Stimulated activated CD4-positive, alpha-beta T cell treated with anti-CD3 and anti-CD28 coated beads, Interleukin-4, amount 100 ng/mL, for 4 hours (primary cell): ENCODE results near the gene MLXIP.

Source experiments
- DNase-seq, 2 experiments: peaks; one replicate each; pipeline ENCODE4 v3.0.0-alpha.2; 2020

Gene MLXIP

DNA sequence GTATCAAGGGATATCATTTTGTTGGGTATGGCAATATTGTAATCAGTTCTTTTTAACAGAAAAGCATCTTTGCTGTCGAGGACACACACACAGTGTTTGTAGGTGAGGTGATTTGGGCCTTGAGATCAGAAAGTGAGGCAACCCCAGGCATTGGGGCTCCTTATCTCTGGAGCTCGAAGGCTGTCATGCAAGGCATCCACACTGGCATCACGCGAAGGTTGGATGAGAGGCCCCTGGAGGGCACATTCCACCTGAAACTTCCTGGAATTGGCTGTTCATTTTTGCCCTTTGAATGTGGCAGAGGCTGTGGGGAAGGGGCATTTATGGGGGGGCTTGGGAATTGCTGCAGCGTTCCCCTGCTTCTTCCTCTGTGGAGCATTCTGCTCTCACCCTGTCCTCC is 49.9 kb downstream of the MLXIP start:
- DNase-seq: no peak

DNA sequence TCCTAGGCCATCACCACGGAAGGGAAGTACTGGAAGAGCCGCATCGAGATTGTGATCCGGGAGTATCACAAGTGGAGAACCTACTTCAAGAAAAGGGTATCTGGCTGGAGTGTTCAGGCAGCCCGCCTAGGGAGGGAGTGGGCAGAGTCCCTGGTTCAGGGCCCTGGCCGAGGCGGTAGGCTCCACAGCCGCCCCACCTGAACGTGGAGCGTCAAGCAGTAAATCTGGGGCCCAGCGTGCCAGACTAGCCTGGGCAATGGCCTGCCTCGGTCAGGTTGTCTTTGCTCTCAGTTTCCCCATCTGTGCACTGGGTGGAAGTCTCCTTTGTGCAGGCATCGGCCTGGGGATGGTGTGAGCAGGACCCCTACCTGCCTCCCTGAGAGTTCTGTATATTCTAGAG is 50.6 kb downstream of the MLXIP start:
- no peak for DNase-seq

DNA sequence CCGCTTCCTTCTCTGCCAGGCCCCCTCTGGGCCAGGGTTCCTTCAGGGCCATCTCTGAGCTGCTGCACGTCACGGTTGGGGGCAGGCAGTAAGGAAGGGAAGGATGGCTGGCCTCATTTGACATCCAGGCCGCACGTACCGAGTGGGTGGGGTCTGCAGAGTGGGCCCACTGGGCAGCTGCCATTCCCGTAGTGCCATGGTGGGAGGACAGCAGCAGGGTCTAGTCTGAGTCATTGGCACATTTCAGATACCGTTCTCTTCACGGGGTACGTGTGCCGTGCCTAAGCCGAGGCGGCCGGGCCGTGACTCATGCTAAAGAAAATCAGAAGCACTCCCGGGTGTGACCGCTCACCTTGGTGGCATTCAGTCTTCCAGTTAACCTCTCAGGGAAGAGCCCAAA is 51.6 kb downstream of the MLXIP start:
- DNase-seq: no peak

DNA sequence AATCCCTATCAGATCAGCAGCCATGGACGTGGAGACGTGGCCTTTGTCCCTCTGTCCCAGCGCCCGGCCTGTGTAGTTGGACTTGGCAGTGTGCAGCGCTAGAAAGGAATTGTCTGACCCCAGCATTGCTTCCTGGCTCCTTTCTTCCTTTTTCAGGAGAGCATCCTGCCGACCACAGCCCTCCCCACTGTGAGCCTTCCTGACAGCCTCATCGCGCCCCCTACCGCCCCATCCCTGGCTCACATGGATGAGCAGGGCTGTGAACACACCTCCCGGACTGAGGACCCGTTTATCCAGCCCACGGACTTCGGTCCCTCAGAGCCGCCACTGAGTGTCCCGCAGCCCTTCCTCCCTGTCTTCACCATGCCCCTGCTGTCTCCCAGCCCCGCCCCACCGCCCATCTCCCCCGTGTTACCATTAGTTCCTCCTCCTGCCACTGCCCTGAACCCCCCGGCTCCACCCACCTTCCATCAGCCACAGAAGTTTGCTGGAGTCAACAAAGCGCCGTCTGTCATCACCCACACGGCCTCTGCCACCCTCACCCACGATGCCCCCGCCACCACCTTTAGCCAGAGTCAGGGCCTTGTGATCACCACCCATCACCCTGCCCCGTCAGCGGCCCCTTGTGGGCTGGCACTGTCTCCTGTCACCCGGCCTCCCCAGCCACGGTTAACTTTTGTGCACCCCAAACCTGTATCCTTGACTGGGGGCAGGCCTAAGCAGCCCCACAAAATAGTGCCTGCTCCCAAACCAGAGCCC is 54.8 kb downstream of the MLXIP start:
- DNase-seq: no peak

DNA sequence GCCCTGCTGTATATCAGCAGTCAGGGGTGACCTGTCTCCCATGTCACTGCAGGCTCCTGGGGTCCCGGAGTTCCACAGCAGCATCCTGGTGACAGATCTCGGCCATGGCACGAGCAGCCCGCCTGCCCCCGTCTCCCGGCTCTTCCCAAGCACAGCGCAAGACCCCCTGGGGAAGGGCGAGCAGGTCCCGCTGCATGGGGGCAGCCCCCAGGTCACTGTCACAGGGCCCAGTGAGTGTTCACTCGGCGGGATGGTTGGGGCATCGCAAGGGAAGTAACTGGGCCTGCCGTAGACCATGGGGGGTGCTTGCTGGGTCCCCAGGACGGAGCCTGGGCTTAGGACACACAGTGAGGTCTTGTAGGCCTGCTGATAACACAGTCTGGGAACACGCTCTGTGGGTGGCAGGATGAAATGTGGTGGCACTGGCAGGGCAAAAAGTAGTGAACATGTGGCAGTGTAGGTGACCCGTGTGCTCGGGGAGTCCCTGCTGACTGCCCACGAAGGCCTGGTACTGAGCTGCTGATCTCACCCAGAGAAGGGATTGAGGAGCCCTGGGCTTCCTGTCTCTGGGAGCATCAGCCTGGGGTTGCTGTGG is 57.0 kb downstream of the MLXIP start:
- no peak for DNase-seq

DNA sequence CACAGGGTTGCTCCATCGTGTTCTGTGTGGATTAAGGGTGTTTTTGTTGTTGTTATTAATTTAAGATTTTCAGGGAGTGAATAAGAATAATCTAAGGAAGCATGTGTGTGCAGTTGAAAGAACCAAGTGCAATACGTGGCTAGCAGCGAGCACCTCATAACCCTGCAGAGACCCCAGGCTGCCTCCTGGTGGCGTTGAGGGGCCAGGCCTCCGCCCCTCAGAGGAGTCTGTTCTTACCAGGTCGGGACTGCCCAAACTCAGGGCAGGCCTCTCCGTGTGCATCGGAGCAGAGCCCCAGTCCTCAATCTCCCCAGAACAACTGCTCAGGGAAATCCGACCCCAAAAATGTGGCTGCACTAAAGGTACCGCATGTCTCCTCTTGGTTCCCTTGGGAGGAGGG is 58.7 kb downstream of the MLXIP start:
- no peak for DNase-seq

DNA sequence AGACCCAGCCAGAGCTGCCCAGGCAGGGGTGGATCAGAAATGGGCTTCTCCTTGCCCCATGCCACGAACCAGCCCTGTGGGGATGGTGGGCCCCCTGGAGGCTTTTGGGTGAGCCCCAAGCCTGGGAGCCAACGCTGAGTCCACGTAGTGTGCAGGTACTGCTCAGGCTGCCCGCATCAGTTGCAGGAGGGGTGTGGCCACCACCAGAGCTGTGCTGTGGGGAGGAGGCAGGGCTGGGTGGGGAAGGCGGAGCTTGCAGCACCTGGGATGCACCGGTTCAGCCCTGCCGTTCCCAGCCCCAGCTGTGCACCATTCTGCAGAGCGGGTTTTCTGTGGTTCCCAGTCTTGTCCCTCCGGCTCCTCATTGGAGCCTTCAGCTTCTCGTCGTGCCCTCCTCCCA is 59.1 kb downstream of the MLXIP start:
- DNase-seq: no peak

DNA sequence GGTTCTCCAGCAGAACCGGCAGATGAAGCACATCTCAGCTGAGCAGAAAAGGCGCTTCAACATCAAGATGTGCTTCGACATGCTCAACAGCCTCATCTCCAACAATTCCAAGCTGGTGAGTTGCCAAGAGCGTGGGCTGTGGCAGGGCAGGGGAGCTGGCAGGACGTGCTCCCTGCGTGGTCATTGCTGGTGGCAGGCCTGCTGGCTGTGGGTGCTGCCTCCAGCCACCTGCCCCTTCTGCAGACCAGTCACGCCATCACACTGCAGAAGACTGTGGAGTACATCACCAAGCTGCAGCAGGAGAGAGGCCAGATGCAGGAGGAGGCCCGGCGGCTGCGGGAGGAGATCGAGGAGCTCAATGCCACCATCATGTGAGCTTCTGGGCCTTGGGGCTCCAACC is 59.6 kb downstream of the MLXIP start:
- no peak for DNase-seq

DNA sequence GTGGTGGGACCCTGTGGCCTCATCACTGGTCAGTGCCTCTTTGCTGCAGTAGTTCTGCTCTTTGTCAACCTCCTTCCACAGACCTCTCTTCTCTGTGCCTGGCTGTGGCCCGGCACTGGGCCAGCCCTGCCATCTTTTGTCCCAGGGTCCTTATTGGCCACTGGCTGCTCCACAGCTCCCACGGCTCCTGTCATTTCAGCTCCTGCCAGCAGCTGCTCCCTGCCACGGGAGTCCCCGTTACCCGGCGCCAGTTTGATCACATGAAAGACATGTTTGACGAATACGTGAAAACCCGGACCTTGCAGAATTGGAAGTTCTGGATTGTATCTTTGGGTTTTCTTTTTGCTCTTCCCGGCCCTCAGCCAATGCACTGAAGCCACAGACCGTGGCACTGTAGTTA is 60.1 kb downstream of the MLXIP start:
- no peak for DNase-seq

DNA sequence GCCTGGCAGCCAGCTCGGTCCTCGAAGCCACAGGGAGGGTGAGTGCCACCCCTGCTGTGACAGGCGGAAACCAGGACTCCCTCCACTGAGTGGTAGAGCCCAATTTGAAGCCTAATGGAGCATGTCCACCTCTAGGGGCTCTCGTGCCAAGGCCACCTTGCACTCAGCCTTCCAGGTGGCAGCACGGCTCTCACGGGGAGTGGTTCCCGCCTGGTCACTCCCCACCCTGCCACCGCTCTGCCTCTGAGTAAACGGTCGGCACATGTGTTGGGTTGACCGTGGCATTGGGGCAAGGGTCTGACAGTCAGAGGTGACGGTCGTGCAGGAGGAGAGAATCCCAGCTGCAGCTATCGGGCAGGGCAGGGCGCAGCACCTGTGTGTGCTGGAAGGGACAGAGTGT is 60.7 kb downstream of the MLXIP start:
- DNase-seq: no peak

DNA sequence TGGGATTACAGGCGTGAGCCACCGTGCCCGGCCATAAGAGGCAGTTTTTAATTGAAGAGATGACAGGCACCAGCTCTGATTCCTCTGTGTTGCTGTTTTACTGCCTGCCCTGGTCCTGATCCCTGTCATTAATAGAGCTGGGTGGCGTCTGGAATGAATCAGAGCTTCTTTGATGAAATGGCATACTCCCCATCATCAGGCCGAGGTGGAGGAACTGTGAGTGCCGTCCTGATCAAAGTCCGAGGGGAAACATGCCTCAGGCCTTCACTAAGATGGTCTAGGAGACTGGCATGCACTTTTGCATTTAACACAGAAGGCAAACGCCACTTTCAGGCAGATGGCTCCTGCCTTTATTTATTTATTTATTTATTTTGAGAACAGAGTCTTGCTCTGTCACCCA is 61.4 kb downstream of the MLXIP start:
- DNase-seq: no peak

DNA sequence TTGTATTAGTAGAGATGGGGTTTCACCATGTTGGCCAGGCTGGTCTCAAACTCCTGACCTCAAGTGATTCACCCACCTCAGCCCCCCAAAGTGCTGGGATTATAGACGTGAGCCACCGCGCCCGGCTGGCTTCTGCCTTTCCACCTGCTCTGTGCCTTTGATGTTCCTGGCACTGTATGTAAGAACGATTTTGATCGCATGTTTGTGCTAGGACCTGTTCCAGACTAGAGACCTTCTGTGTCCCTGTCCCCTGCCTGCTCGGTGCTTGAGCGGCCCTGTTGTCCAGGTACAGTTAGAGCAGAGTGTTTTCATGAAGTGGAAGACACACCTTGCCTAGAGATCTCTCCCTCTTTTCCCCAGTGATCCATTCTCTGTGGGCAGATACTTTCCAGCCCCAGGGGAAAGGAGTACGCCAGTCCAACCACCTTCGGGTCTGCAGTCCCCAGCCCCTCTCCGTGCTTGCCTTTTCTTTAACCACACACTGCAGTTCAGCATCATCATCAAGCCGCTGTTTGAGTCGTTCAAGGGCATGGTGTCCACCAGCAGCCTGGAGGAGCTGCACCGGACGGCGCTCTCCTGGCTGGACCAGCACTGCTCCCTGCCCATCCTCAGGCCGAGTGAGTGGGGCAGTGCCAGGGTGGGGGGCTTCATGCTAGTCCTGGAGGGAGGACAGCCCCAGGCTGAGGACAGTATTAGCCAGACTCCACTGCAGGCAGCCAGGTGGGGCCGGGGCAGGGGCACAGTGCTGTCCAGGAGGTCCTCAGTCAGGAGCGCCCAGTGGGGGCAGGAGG is 62.1 kb downstream of the MLXIP start:
- DNase-seq: no peak

DNA sequence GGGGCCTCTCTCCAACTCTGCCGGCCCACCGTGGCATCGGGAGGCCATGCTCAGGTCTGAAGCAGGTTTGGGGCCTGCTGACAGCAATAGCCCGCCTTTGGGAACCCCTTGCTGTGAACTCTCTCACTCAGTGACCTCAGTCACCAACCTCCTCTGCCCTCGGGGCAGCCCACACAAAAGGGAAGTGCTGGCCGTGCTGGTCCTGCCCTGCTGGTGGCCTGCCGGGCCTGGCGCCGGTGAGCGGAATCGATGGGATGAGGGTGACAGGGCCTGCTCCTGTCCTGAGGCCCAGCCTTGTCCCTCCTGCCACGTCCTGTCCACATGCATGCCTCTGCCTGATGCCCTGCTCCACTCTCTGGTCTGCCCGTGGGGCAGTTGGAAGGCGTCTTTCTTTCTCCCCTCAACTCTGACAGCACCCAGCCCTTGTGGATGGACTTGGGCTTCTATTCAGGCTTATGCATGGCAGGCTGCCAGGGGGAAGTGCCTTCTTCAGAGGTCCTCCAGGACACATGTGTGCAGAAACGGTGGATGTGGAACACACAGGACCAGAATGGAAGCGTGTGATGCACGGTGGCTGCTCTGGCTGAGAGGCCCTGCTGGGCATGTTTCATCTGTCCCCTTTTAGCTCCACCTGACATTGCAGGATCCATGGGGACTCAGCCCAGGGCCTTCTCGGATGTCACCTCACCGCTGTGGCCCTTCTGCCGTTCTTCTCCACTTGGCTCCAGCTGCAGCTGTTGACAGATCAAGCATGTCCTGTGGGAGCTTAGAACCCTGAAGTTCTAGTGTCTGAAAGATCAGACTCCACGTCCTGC is 63.6 kb downstream of the MLXIP start:
- no peak for DNase-seq

DNA sequence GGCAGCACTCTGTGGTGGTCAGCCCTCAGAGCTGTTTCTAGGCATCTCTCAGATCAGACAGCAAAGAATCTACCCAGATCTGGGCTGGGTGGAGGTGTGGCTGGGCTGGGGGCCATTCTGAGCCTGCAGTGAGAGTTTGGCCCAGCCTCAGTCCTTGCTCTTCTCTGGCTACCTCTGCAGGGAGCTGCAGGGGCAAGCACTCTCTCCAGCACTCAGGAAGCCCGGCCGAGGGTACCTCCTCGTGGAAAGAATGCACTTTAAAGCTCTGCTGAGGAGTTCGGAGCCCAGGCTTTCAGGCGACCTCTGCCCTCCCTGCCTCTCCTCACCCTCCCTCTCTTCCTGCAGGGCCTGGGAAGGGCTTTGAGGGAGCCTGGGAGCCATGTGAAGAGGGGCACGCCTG is 64.3 kb downstream of the MLXIP start:
- DNase-seq: no peak

DNA sequence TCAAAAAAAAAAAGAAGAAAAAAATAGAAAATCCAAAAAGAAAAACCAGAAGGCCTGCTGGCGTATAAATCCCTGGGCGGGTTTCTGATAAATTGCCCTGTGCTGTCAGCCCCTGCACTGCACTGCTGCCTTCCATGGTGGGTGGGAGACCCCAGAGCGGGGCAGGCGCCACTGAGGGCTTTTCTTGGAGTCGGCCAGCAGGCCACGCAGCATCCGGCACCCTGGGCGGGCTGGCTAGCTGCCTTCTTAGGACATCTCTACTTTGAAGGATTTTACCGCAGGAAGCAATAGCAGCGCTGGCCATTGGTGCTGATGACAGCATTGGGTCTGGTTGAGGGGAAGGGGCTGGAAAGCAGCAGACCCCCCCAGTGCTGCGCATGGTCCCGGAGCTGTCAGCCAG is 66.3 kb downstream of the MLXIP start:
- no peak for DNase-seq

DNA sequence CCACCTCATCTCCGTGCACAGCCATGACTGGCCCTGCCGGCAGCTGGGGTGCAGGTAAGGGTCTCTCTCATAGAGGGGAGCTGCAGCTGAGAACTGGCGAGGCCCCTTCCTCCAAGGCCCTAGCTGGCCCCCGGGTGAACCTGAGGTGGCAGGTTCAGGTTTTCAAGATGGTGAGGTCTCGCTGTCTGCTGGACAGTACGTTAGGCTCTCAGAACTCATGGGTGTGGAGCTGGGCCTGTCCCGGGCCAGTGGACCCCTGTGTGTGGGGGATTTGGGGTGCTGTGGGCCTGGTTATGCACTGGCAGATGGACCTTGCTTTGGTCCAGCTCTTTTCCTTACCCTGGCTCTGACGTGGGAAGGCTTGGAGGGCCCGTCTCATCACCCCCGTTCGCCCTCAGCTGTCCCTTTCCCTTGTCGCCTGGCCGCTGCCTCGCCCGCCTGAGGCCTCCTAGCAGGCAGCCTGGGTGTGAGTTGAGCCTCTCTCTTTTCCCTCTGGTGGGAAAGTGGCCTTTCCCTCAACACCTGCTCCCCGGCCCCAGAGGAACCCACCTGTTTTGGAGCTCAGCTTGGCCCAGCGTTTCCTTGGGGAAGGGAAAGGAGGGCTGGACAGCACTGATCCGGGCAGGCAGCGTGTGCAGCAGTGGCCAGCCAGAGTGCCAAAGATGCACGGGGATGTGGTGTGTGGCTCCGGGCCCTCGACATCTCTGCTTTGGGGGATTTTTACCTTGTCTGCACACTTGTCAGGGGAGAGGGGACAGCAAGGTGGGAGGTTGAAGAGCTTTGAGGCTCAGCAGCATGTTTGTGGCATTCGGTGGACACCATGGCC is 67.2 kb downstream of the MLXIP start:
- no peak for DNase-seq

DNA sequence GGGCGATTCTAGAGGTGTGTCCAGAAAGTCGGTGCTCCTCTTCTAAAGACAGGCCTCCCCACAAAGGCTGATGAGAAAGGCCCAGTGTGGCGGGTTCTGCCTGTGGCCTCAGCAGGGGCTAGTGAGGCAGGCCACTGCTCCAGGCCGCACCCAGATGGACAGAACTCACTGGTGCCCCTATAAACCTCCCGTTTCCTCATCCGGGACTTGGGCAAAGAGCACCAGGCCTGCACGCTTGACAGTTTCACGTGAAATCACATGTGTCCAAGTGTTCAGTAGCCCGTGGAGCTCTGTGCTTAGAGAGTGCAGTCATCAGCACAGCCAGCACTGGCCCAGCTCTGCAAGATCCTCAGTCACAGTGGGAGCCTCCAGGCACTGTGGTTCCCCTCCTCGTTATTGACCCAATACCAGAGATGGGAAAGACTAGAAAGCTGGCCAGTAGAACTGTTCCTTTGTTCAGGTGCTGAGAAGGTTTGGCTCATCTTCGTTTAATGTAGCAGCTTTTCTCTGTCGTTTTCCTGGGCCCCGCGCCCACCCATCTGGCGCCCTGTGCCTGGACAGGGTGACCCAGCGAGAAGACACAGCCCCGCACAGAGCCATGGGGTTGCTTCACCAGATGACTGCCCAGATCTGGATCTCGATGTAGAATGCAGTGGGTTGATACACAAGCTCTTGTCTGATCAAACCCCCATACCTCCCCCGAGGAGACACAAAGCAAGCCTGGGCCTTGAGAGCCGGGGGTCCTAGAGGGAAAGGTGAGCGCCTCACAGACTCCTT is 69.1 kb downstream of the MLXIP start:
- no peak for DNase-seq

DNA sequence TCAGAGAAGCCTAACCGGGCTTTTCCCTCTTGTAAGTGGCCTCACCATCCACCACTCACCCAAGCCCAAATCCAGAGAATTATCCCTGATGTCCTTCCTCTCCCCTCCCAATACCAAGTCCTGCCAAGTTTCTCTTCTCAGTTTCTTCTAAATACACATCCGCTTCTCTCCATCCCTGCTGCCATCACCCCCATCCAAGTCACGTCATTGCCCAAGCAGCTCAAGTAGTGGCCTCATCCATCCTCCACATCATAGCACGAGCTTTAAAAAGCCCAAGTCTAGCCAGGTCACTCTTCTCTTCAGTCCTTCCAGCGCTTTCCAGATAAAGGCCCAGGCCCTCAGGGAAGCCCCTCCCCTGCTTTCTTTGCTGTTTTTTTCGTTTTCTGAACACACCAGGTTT is 70.1 kb downstream of the MLXIP start:
- DNase-seq: no peak

DNA sequence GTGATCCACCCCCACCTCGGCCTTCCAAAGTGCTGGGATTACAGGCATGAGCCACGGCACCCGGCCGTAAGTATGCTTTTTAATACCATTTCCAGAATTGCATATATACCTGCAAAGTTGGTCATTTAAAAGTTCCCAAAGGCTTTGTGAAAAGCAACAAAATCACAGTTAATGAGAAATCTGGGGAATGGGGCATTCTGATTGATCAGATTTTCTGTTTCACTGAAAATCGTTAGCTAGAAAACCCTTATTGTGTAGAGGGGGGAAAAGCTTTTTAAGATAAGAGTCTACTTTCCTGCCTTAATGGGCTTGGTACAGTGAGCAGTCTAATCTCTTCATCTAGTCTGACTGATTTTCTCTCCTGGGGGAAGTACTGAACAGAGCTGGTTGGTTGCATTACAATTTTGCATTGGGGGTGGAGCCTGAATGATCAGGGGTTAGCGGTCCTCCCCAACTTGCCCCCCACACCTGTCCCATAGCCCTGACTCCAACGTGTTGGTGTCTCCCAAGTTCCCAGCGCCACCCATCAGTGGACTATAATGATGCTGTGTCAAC is 71.6 kb downstream of the MLXIP start:
- no peak for DNase-seq

DNA sequence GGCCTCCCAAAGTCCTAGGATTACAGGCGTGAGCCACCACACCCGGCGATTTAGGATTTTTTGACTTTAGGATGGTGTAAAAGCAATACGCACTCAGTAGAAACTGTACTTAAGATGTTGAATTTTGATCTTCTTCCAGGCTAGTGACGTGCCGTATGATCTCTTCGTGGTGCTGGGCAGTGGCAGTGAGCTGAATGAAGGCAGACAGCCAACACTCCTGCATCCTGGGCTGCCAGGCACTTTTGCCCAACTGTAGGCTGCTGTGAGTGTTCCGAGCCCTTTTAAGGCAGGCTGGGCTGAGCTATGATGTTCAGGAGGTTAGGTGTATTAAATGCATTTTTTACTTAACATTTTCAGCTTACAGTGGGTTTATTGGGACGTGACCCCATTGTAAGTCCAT is 74.2 kb downstream of the MLXIP start:
- no peak for DNase-seq

DNA sequence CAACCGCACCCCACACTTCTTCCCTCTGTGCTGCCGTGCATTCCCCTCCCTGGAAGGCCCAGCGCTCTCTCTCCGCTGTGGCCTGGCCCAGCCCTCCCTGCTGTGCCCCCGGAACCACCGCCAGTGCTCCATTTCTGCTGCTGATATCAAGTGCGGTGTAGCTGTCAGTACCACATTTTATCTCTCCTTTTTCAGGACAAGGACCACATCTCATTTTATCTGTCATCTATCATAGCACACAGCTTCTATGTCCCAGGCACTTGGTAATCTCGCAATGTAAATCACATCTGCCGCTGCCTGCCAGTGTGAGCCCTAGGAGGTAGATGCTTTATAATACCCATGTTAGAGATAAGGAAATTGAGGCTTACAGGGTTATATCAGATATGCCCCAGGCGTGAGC is 77.1 kb downstream of the MLXIP start:
- no peak for DNase-seq
